ENCODE data around the gene HEATR9.

The HEATR9 gene

DNA sequence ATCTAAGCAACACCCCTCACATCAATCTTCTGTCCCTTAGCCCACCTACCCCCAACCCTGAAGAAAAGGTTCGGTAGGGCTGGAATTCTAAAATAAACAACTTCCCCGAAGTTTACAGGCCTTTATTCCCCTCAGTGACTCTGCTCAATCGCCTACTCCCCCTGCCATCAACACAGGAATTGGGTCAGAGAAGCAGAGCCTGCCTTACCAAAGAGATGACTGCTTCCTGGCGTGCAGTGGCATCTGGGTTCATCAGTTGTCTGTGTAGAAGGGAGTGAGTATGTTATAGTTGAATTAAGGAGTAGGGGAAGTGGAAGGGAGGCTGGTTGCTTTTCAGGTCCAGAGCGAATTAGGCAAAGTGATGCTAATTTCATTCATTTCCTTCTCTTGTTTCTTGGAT is 12.7 kb downstream of the HEATR9 start:
- Histone ChIP-seq H2AFZ (ENCODE audit: low read length, unreplicated experiment) (no peak overlapping the region), H3K4me1 (ENCODE audit: control insufficient read depth, insufficient read depth, low read length, unreplicated experiment) (no peaks in the 10 kb centered on the region), H3K27ac (ENCODE audit: low read depth, low read length) (no peak overlapping the region), H3K36me3 (ENCODE audit: insufficient read depth, low read length) (no peaks in the 10 kb centered on the region), H3K79me2 (ENCODE audit: control insufficient read depth, insufficient read depth, low read length, unreplicated experiment) (no peaks in the 10 kb centered on the region), H3K4me3 (ENCODE audit: low read depth, low read length) (no peak overlapping the region), H3K27me3 (ENCODE audit: insufficient read depth, low read length) (no peaks in the 10 kb centered on the region)

DNA sequence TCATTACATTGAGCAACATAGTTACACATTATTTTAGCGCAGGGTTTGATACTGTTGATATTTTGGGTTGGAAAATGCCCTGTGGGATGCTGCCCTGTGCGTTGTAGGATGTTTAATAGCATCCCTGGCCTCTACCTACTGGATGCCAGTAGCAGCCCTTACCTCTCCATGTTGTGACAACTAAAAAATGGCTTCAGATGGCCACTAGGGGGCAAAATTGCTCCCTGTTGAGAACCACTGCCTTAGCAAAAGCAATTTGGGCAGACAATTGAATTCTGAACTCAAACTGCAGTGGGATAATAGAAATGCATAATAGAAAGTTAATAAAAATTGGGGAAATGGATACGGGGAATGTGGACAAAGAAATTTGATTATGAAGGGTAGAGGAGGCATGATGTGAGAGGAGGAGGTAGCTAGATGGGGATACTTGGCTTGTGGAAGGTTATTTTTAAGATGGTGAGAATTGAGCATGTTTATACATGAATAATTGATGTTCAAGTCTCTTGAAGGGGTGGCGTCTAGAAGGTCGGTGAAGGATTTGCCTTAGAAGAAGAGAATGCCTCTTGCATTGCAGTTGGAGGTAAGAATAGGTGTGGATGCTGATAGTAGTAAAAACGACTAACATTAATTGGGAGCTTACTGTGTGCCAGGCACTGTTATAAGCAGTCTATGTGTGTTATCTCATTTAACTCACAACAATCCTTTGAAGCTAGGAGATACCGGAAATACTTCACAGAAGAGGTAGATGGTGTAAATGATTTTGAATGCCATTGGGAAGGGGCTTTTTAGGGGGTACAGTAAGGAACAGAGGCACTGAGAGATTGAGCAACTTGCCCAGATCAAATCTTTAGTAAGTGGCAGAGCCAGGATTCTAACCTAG is 19.0 kb downstream of the HEATR9 start:
- Histone ChIP-seq H3K4me3 (ENCODE audit: low read depth, low read length) (no peak overlapping the region), H3K27ac (ENCODE audit: low read depth, low read length) (no peak overlapping the region), H3K79me2 (ENCODE audit: control insufficient read depth, insufficient read depth, low read length, unreplicated experiment) (no peaks in the 10 kb centered on the region), H3K27me3 (ENCODE audit: insufficient read depth, low read length) (no peaks in the 10 kb centered on the region), H2AFZ (ENCODE audit: low read length, unreplicated experiment) (no peak overlapping the region), H3K36me3 (ENCODE audit: insufficient read depth, low read length) (peaks cover 32% of the 10 kb centered on the region), H3K4me1 (ENCODE audit: control insufficient read depth, insufficient read depth, low read length, unreplicated experiment) (no peaks in the 10 kb centered on the region)

DNA sequence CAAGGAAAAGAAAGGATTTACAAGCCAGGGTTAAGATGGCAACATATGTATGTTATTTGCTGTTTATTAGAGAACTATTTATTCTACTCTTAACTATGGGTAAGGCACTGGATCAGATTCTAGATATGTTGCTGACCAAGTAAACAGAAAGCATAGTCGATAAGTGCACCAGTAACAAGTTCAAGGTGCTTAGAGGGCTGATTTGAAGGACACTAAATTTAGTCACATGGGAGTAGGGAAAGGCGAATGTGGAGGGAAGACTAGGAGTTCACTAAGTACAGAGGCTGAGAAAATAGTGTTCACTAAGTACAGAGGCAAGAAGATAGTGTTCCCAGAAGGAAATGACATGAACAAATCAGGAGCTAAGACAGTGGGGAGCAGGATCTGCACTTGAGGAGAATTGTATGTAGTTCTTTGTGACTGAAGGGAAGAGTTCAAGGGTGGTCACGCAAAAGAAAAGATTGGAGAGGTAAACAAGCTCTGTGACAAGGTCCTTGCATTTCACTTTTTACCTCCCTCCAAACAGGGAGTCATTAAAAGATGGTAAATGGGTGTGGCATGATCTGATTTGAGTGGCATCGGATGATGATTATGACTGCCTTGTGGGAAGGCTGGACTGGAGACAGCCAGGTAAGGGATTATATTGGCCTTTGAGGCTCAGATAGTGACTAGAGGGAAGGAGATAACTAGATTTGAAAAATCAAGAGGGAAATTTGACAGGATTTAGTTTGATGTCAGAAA is 20.9 kb downstream of the HEATR9 start:
- Histone ChIP-seq H3K36me3 (ENCODE audit: insufficient read depth, low read length) (peaks cover 43% of the 10 kb centered on the region), H3K27ac (ENCODE audit: low read depth, low read length) (no peak overlapping the region), H3K4me3 (ENCODE audit: low read depth, low read length) (no peak overlapping the region), H3K79me2 (ENCODE audit: control insufficient read depth, insufficient read depth, low read length, unreplicated experiment) (no peaks in the 10 kb centered on the region), H3K4me1 (ENCODE audit: control insufficient read depth, insufficient read depth, low read length, unreplicated experiment) (no peaks in the 10 kb centered on the region), H3K27me3 (ENCODE audit: insufficient read depth, low read length) (no peaks in the 10 kb centered on the region), H2AFZ (ENCODE audit: low read length, unreplicated experiment) (no peak overlapping the region)

DNA sequence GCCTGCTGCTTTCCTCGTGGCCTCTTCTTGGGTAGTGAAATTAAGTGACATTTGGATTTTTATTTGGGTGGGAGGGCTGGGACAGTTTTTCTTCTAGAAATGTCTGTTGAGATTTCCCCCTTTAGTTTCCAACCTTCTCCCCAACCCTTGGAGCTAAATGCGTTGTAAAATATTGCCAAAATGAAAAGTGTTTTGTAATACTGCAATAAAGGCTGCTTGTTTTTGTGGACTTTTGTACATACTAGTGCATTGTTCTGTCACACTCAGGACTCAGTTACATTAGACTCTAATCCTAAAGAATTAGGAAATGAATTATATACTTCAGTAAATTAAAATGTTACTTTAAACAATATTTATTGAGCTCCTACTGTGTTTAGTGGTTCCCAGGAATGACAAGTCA is 21.7 kb downstream of the HEATR9 start:
- Histone ChIP-seq H2AFZ (ENCODE audit: low read length, unreplicated experiment) (no peak overlapping the region), H3K36me3 (ENCODE audit: insufficient read depth, low read length) (peaks cover 48% of the 10 kb centered on the region), H3K4me3 (ENCODE audit: low read depth, low read length) (no peak overlapping the region), H3K79me2 (ENCODE audit: control insufficient read depth, insufficient read depth, low read length, unreplicated experiment) (peaks cover 4% of the 10 kb centered on the region), H3K27ac (ENCODE audit: low read depth, low read length) (no peak overlapping the region), H3K4me1 (ENCODE audit: control insufficient read depth, insufficient read depth, low read length, unreplicated experiment) (no peaks in the 10 kb centered on the region), H3K27me3 (ENCODE audit: insufficient read depth, low read length) (no peaks in the 10 kb centered on the region)

DNA sequence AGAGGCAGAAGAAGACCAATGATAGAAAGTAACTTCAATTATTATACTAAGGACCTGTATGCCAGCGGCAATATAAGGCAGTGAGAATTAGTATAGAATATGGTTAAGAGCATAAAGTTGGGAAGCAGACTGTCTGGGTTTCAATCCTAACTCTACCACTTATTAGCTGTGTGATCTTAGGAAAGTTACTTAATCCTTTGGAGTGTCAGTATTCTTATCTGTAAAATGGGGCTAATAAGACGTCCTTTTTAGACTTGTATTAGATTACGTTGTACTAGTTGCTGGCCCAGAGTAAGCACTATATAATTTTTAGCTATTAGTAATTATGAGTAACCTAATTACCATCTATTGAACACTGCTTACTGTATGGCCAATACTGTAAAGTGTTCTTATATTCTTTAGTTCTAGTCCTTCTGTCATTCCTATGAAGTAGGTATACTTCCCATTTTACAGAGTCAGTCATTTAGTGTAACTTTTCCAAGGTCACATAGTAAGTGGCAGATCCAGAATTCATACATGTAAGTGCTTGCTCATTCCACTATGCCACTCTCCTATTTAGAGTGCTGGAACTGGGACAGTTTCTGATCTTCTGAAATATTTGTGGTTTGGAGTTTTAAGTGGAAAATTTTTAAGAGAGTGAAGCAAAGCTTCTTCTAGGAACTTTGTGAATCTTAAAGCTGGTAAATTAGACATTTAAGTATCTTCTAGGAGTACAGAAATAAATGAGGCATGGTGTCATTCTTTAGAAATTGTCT is 22.5 kb downstream of the HEATR9 start:
- Histone ChIP-seq H2AFZ (ENCODE audit: low read length, unreplicated experiment) (no peak overlapping the region), H3K4me1 (ENCODE audit: control insufficient read depth, insufficient read depth, low read length, unreplicated experiment) (peaks cover 1% of the 10 kb centered on the region), H3K79me2 (ENCODE audit: control insufficient read depth, insufficient read depth, low read length, unreplicated experiment) (peaks cover 9% of the 10 kb centered on the region), H3K27ac (ENCODE audit: low read depth, low read length) (no peak overlapping the region), H3K27me3 (ENCODE audit: insufficient read depth, low read length) (no peaks in the 10 kb centered on the region), H3K4me3 (ENCODE audit: low read depth, low read length) (no peak overlapping the region), H3K36me3 (ENCODE audit: insufficient read depth, low read length) (peaks cover 53% of the 10 kb centered on the region)

DNA sequence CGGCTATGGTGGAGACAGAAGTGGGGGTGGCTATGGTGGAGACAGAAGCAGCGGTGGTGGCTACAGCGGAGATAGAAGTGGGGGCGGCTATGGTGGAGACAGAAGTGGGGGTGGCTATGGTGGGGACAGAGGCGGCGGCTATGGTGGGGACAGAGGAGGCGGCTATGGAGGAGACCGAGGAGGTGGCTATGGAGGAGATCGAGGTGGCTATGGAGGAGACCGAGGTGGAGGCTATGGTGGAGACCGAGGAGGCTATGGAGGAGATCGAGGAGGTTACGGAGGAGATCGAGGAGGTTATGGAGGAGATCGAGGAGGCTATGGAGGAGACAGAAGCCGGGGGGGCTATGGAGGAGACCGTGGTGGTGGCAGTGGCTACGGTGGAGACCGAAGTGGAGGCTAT is 24.1 kb downstream of the HEATR9 start:
- no peak overlapping the region for H2AFZ ChIP-seq (ENCODE audit: low read length, unreplicated experiment)
- H3K79me2 ChIP-seq (ENCODE audit: control insufficient read depth, insufficient read depth, low read length, unreplicated experiment), result peaks cover 11% of the 10 kb centered on the region
- H3K27me3 ChIP-seq (ENCODE audit: insufficient read depth, low read length), result no peaks in the 10 kb centered on the region
- H3K4me3 ChIP-seq (ENCODE audit: low read depth, low read length), result no peak overlapping the region
- peaks cover 5% of the 10 kb centered on the region for H3K4me1 ChIP-seq (ENCODE audit: control insufficient read depth, insufficient read depth, low read length, unreplicated experiment)
- H3K27ac ChIP-seq (ENCODE audit: low read depth, low read length), result no peak overlapping the region
- peaks cover 51% of the 10 kb centered on the region for H3K36me3 ChIP-seq (ENCODE audit: insufficient read depth, low read length)

DNA sequence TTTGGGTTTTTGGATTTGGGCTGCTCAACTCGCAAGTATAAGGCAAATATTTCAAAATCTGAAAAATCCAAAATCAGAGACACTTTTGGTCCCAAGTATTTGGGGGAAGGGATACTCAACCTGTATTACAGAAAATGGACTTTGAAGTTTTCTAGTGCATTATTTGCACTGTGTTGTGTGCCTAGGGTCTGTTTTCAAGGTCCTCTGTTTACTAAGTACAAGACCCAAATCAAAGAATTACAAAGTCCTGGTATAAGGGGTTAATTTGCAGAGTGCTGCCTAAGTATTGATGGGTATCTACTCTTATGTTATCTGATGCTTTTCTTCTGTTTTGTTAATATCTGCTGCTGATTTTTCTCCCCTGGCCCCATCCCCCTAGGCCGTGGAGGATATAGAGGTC is 25.0 kb downstream of the HEATR9 start:
- H3K79me2 ChIP-seq (ENCODE audit: control insufficient read depth, insufficient read depth, low read length, unreplicated experiment), result peaks cover 11% of the 10 kb centered on the region
- H3K27me3 ChIP-seq (ENCODE audit: insufficient read depth, low read length), result no peaks in the 10 kb centered on the region
- H2AFZ ChIP-seq (ENCODE audit: low read length, unreplicated experiment), result no peak overlapping the region
- no peak overlapping the region for H3K27ac ChIP-seq (ENCODE audit: low read depth, low read length)
- peaks cover 5% of the 10 kb centered on the region for H3K4me1 ChIP-seq (ENCODE audit: control insufficient read depth, insufficient read depth, low read length, unreplicated experiment)
- peaks cover 51% of the 10 kb centered on the region for H3K36me3 ChIP-seq (ENCODE audit: insufficient read depth, low read length)
- no peak overlapping the region for H3K4me3 ChIP-seq (ENCODE audit: low read depth, low read length)

DNA sequence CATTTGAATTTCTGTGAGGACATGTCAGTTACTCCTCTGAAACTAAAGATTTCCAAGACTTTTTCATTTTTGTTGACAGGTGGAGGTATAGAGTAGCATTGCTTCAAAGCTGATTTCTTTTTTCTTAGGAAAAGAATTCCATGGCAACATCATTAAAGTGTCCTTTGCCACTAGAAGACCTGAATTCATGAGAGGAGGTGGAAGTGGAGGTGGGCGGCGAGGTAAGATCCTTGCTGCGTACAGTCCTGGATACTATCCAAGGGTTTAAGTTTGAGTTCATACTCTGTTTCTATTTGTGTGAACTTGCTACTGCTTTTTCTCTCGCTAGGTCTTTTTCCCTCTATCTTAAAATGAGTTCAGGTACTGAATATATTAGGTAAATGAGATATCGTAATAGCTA is 26.5 kb downstream of the HEATR9 start:
- H3K36me3 ChIP-seq (ENCODE audit: insufficient read depth, low read length), result peaks cover 43% of the 10 kb centered on the region
- no peak overlapping the region for H2AFZ ChIP-seq (ENCODE audit: low read length, unreplicated experiment)
- H3K4me1 ChIP-seq (ENCODE audit: control insufficient read depth, insufficient read depth, low read length, unreplicated experiment), result peaks cover 5% of the 10 kb centered on the region
- no peak overlapping the region for H3K4me3 ChIP-seq (ENCODE audit: low read depth, low read length)
- H3K27me3 ChIP-seq (ENCODE audit: insufficient read depth, low read length), result no peaks in the 10 kb centered on the region
- peaks cover 11% of the 10 kb centered on the region for H3K79me2 ChIP-seq (ENCODE audit: control insufficient read depth, insufficient read depth, low read length, unreplicated experiment)
- no peak overlapping the region for H3K27ac ChIP-seq (ENCODE audit: low read depth, low read length)

DNA sequence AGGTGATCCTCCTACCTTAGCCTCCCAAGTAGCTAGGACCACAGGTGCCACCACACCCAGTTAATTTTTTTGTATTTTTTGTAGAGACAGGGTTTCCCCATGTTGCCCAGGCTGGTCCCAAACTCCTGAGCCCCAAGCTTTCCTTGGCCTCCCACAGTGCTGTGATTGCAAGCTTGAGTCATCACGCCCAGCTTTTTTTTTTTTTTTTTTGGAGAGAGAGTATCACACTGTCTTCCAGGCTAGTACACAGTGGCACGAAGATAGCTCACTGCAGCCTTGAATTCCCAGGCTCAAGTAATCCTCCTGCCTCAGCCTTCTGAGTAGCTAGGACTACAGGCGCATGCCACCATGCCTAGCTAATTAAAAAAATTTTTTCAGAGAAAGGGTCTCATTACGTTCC is 27.2 kb downstream of the HEATR9 start:
- Histone ChIP-seq H3K36me3 (ENCODE audit: insufficient read depth, low read length) (peaks cover 39% of the 10 kb centered on the region), H3K4me1 (ENCODE audit: control insufficient read depth, insufficient read depth, low read length, unreplicated experiment) (peaks cover 5% of the 10 kb centered on the region), H3K27me3 (ENCODE audit: insufficient read depth, low read length) (no peaks in the 10 kb centered on the region), H3K79me2 (ENCODE audit: control insufficient read depth, insufficient read depth, low read length, unreplicated experiment) (peaks cover 11% of the 10 kb centered on the region), H2AFZ (ENCODE audit: low read length, unreplicated experiment) (no peak overlapping the region), H3K27ac (ENCODE audit: low read depth, low read length) (no peak overlapping the region), H3K4me3 (ENCODE audit: low read depth, low read length) (no peak overlapping the region)

DNA sequence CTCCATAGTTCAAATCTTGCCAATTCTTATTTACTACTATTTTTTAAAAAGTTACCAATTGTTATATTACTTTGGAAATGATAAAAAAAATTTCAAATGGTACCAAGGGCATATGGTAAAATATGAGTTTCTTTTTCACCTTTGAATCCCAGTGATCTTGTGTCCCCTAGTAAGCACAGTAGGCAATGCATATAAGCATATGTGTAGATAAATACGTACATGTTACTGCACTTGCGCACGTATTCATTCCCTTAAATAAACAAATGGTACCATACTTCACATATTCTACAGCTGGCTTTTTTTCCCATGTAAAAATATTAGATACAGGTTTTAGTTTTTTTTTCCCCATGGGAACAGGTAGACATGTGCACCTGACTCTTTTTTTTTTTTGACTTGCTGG is 27.6 kb downstream of the HEATR9 start:
- H3K36me3 ChIP-seq (ENCODE audit: insufficient read depth, low read length), result peaks cover 39% of the 10 kb centered on the region
- no peak overlapping the region for H3K4me3 ChIP-seq (ENCODE audit: low read depth, low read length)
- no peaks in the 10 kb centered on the region for H3K27me3 ChIP-seq (ENCODE audit: insufficient read depth, low read length)
- H3K4me1 ChIP-seq (ENCODE audit: control insufficient read depth, insufficient read depth, low read length, unreplicated experiment), result peaks cover 5% of the 10 kb centered on the region
- H2AFZ ChIP-seq (ENCODE audit: low read length, unreplicated experiment), result no peak overlapping the region
- peaks cover 11% of the 10 kb centered on the region for H3K79me2 ChIP-seq (ENCODE audit: control insufficient read depth, insufficient read depth, low read length, unreplicated experiment)
- no peak overlapping the region for H3K27ac ChIP-seq (ENCODE audit: low read depth, low read length)

Data from ACC112 (cell line).